Measurements from ENCODE around the gene SERPINH1. TPM values are rescaled to one million over a fixed set of nuclear protein-coding genes. Genes with fewer than 3 reads are reported as not detected.
"Not testable (repeated sequence)": the region's sequence is repeated elsewhere in the genome, so short reads cannot be mapped to it uniquely, and the experiment has no call there.

The SERPINH1 gene
- total RNA-seq, 1 donor from 2014 or later, result 279 TPM

DNA sequence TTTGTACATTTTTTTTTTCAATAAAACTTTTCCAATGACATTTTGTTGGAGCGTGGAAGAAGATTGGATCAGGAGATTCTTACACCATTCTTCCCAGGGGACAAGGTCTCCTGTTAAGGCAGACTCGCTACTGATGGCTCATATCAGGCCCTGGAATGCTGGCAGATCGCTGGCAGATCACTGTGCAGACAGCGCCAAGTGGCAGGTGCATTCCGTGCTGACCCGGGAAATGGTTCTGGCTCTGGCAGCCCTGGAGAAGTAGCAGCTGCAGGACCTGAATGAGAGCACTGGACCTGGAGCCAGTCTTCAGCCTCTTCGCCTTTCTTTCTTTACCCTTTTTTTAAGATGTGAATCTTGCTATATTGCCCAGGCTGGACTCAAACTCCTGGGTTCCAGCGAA lies 10.7 kb downstream of the SERPINH1 start:
- DNase-seq (ENCODE audit: low read depth in 2 of 2), result no peak

DNA sequence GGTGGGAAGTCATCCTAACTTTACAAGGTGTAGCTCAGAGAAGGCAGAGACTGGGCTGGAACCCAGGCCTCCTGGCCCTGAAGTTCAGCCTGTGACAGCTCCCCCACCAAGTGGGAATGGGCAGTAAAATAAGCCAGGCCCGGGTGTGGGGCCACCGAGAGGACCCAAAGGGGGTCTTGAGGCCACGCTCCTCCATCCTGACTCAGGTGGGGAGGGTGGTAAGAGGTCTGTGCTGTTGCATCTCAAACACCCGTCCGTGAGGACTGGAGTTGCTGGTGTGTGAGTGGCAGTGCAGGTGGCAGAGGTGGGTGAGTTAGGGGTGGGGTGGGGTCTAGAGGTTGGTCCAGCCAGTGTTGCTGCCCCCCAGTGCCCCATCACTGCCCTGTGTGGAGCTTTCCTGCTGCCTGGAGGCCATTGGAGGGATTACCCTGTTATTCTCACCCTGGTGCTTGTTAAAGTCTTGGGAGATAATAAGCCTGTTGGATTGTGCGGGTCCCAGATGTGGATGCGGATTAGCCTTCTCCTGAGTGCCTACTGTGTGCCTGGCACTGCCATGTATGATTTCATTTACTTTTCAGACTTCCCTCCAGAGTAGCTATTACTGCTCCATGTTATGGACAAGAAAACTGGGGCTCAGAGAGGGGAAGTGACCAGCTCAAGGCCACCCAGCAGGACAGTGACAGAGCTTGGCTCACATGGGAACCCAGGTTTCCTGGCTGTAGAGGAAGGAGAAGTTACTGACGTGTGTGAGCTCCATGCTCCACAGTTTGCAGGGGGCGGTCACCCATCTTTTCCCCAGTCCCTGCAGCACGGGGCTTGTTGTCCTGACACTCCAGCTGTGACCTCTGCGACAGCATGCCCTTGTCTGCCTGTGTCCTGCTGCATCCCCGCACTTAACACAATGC lies 12.9 kb downstream of the SERPINH1 start:
- DNase-seq (ENCODE audit: low read depth in 2 of 2), result no peak

DNA sequence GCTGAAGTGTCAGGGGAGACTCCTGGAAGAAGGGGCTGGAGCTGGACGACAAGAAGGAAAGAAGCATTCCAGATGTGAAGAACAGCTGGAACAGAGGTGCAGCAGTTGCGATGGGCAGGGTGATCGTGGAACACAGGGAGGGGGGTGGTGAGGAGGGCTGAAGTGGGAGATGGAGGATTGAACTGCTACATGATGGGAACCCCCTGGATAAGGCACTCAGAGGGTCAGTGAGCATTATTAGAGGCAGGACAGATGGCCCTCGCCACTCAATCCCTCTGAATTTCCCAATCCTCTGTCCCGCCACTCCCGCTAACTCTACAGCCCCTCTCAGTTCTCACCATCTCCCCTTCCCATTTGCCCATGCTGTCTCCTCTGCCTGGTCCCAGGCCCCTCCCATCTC lies 14.0 kb downstream of the SERPINH1 start:
- DNase-seq (ENCODE audit: low read depth in 2 of 2), result no peak

DNA sequence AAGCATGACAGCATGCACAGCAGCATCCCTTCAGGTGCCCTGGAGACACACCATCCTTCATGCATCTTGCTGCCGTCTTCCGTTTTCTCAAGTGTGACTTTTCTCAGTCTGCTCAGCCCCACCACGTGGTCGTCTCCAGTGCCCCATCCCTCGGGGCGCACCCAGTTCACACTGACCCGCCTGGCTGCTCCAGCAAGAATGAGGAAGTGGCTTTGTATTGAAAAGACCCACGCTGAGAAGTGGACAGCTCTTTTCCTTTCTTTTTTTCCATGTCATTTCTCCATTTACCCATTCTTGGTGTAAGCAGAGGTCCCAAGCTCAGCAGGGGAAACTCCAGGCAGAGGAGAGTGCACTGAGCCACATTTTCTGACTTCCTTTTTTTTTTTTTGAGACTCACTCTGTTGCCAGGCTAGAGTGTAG lies 14.5 kb downstream of the SERPINH1 start:
- no peak for DNase-seq (ENCODE audit: low read depth in 2 of 2)

DNA sequence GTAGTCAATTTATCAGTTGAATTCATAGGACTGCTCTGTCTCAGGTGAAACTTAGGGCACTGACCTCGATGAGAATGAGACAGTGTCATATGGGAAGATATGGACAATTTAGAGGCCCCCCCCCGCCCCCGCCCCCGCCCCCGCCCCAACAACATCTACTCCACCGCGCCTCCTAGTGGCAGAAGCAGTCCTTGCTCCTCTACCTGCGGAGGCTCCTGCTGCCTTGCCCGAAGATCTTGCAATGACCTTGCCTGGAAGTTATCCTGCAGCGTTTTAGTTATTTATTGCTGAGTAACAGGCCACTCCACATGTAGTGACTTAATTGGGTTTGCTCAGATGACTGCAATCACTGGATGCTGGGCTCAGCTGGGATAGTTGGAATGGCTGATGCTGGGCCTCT lies 15.2 kb downstream of the SERPINH1 start:
- DNase-seq (ENCODE audit: low read depth in 2 of 2), result peak in 1 of 2 donors; percentile 51

DNA sequence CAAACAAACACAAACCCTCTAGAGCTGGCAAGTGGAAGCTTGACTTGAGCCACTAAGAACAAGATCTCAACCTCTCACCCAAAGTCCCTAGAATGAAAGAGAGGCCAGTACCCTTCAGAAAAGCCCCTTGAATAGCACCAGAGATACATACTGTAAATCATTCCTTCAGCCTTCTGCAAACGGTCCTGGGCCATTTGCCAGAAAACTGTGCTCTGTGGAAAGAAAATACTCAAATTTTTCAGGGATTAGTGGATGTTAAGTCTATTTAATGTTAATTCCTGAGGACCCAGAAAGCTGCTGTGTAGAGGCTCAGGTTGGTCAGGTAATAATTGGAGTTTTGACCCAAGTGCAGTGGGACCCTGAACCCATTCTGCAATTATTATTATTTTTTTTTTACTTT lies 16.9 kb downstream of the SERPINH1 start:
- DNase-seq (ENCODE audit: low read depth in 2 of 2), result peak in 1 of 2 donors; percentile 53

DNA sequence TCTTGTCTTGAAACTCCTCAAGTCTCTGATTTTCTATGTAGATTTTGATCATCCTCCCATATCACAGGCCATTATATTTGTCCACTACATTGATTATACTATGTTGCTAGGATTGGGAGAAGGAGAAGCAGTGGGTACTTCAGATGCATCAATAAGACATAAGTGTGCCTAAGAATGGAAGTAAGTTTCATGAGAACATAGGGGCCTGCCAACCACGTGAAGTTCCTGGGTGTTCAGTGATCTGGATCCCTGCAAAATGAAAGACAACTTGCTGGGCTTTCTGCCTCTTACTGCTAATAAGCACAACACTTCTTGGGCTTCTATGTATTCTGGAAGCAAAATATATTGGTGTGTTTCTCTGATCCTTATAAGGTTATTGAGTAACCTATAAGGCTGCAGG lies 17.8 kb downstream of the SERPINH1 start:
- DNase-seq (ENCODE audit: low read depth in 2 of 2), result no peak

DNA sequence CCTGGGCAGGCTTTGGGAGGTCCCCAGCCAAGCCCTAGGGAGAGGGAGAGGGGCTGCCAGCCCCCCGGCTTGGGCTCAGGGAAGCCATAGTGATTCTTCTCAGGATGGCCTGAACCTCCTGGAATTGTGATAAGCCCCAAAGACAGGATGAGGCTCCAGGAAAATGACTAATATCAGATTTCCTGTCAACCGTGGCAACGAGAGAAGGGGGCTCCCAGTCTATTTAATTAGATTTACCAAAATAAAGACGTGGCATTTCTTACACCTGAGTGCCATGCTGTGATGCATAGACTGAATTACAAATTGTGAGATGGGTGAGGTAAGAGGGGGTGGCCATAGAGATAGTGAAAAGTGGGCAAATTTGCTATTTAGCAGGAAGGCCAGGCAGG lies 20.4 kb downstream of the SERPINH1 start:
- DNase-seq (ENCODE audit: low read depth in 2 of 2), result peak; percentile 82 to 90

DNA sequence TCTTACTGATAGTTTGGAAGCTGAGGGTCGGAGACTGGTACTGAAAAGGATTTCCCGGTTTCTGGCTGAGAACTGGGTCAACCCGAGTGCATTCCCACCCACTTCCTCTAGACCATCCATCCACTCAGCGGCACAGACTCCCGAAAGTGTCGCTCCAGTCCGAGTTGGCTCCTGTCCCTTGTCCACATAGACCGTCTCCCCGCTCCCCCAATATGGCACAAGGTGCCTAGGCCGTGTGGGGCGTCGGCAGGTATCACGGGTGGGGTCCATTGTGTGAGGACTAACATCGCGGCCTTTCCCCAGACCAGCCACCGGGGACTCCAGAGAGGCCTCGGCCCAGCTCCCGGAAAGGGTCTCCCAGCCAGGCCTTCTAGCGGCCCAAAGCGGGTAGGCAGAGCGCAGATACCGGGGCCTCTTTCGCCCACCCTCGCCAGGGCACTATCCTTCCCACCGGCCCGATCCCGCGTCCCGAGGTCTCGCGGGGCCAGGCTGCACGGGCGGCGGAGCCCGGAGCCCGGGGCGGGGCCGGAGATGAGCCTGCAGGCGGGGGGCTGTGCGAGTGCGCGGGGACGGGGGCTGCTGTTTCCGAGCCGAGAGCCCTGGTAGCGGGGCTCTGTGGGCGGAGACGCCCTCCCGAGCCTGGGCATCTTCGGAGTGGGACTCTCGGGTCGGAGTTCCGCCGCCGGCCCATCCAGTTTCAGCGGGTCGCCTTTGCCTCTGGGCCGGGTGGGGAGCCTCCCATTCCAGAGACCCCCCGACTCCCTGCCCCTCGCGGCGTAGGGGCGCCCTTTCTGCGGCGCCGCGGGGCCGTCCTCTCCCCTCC lies 21.1 kb downstream of the SERPINH1 start:
- peak; percentile 73 to 93 for DNase-seq (ENCODE audit: low read depth in 2 of 2)

DNA sequence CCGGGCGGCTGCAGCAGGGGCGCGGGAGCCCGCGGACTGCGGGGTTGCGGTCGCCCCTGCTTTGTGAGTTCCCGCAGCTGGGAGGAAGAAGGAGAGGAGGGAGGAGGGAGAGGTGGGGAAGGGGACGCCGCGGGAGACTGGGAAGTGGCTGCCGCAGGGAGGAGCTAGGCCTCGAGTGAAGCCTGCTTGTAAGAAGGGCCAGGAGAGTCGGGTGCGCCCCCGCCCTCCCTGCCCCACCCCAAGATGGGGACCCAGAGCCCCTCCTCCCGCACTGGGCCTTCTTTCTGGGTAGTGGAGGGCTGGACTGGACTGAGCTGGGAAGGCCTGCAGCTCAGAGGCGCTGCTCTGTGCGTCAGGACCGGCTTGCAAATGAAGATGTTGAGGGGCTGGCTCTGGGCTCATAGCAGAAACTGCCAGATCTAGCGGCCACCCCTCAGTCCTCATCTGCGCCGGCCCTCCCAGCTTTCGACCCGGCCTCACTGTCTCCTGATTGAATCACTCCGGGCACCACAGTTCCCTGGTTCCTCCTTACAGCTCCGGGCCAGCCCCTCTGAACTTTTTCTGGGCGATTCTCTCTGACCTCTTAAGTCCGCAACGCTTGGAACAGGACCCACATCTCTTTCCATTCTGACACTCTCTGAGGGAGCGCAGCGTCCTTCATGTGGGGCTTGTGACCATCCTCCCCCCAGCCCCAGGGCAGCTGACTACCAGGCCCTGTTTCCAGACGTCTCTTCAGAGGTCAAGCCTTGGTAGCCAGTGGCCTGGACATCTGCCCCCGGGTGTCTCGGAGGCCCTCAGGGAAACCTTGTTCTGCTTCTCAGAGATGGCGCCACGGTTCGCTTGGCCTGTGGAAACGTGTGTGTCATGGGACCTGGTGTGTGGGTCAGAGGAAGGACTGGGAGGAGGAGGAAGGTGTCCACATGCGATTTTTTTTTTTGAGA lies 21.9 kb downstream of the SERPINH1 start:
- peak; percentile 56 to 61 for DNase-seq (ENCODE audit: low read depth in 2 of 2)

DNA sequence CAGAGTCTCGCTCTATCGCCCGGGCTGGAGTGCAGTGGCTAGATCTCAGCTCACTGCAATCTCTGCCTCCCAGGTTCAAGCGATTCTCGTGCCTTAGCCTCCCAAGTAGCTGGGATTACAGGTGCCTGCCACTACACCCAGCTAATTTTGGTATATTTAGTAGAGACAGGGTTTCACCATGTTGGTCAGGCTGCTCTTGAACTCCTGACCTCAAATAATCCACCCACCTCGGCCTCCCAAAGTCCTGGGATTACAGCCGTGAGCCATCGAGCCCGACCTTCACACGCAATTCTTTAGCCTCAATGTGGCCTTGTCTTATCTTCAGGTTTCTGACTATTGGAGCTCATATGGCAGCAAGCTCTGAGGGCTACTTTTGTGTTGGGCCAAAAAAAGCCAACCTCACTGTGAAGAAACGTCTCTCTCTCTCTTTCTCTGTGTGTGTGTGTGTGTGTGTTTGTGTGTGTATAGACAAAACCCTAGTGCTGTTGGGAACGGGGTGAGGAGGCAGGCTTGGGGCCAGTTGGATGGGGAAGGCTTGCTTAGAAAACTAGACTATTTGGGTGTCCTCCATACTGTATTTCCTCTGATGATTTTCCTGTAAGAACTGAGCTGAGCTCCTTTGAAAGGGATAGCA lies 22.7 kb downstream of the SERPINH1 start:
- not testable (repeated sequence) for DNase-seq (ENCODE audit: low read depth in 2 of 2)

DNA sequence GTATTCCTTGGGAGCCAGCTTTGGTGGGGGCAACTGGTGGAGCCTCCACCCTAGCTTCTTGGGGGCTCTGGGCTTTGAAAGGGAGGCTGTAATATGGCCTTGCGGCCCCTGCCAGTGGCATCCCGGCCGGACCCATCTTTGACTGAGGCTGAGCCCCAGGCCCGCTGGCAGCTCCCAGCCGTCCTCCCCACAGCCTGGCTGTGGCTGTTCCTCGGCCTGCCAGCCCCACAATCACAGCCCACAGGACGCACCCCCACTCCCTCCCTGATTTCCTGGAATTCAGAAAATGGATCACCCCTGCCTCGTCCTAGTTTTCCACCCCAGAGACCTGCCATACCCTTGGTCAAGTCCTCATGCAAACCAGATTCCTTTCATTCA lies 23.2 kb downstream of the SERPINH1 start:
- DNase-seq (ENCODE audit: low read depth in 2 of 2), result no peak

DNA sequence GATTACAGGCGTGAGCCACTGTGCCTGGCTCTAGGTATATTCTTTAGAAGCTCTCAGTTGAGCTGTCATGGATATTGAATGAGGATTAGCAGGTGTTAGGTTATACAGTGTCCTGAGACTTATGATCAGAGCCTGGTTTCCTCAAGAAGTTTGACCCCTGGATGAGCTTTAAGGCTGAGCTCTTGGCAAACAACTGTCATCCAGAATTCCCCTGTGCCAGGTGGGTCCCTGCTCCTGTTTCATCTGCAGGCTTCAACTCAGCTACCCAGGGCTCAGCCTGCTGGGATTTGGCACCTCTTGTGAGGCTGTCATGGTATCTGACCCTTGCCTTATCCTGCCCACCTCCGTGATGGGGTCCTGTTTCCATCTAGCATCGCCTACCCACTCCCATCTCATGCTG lies 24.3 kb downstream of the SERPINH1 start:
- no peak for DNase-seq (ENCODE audit: low read depth in 2 of 2)

DNA sequence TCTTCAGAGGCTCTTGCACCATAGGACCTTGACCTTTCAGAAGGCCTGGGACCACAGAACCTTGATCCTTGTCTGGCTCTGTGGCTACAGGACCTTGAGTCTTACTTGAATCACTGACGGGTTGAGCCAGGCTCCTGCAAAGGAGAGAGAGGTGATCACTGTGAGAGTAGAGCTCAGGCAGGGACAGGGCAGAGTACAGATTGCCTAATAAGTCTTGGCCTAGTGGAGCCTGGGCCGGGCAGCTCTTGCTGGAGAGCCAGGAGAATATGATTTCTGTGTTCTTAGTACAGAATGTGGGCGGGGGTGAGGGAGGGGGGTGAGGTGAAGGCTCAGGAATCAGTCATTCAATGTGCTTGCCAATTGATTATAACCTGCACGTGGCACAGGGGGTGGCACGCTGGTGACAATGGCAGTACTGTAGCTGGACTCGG lies 26.0 kb downstream of the SERPINH1 start:
- DNase-seq (ENCODE audit: low read depth in 2 of 2), result no peak

DNA sequence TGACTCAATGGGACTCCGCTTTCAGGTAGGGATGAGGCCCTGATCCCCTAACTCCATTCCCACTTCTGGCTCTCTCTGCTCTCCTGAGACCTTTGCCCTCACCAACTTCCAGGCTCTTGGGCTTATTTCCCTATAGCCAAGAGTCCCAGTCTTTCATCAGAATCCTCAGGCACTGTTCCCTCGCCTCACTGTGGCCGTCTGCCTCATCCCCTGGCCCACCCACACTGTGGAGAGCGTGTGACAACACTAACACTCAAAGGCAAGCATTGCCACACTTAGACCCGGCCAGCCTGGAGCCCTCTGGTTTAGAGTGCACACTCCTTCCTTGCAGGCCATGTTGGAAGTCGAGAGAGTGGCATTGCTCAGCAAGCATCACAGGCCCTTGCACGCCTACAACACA lies 27.0 kb downstream of the SERPINH1 start:
- DNase-seq (ENCODE audit: low read depth in 2 of 2), result no peak

DNA sequence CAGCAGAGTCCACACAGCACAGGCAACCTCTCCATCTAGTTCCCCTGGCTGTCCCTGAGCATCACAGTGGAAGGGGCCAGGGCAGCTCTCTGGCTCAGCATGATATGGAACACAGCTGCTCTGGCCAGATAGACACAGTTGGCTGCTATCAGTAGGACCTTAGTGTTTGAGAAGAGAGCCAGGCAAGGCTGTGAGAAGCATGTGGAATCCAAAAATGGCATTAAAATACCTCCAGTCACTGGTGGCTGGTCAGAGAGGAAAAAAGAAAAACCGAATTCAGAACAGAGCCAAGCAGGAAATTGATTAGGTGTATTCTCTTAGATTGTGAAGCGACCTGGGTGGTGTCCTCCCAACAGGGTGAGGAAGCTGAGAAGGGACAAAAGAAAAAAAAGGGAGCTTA lies 27.9 kb downstream of the SERPINH1 start:
- DNase-seq (ENCODE audit: low read depth in 2 of 2), result no peak

DNA sequence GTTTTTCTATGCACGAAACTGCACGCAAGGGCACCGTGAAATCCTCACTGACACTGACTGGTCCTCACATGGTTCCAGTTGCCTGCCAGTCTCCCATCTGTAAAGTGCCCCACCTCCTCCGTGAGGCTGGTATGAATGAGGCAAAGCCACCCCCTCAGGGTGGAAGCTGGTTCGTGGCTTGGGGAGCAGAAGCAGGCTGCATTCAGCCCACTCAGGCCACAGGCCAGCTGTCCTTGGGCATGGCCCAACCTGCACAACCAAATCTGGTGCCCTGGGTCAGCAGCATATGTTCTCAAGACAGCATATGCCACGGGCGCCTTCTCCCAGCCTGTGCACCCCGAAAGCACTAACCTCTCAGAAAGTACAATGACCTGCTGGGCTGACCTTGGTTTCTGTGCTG lies 29.3 kb downstream of the SERPINH1 start:
- DNase-seq (ENCODE audit: low read depth in 2 of 2), result no peak

DNA sequence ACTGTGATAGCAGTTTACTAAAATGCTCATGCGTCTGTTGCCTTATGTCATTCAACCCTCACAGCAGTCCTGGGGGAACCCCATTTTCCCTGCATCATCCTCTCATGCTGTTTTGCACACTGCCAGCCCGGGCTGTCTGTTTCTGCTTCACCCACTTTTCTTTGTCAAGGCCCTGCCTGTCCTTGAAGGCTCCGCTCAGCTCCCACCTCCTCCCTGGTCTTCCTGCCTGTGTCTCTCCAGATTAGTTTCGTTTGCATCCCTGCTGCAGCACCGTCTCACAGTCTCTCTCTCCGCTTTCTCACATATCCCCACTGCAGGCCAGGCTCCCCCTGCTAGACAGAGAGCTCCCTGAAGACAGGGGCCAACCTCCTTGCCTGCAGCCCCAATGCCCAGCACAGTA lies 29.9 kb downstream of the SERPINH1 start:
- DNase-seq (ENCODE audit: low read depth in 2 of 2), result no peak

DNA sequence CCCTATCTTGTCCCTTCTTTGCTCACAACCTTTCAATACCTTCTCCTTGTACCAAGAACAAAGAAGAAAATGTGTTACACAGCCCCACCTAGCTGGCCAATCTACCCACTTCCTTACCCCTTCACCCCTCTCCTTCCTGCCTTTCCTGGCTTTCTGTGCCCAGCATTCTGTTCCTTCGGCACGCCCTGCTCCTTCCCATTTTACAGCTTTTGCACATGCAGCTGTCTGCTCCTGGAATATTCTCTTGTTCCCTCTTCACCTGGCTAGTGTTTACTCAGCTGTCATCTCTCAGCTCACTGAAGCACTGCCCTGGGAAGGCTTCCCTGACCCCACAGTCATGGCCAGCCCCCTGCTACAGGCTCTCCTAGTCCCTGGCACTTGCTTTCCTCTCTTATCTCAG lies 30.7 kb downstream of the SERPINH1 start:
- DNase-seq (ENCODE audit: low read depth in 2 of 2), result no peak

DNA sequence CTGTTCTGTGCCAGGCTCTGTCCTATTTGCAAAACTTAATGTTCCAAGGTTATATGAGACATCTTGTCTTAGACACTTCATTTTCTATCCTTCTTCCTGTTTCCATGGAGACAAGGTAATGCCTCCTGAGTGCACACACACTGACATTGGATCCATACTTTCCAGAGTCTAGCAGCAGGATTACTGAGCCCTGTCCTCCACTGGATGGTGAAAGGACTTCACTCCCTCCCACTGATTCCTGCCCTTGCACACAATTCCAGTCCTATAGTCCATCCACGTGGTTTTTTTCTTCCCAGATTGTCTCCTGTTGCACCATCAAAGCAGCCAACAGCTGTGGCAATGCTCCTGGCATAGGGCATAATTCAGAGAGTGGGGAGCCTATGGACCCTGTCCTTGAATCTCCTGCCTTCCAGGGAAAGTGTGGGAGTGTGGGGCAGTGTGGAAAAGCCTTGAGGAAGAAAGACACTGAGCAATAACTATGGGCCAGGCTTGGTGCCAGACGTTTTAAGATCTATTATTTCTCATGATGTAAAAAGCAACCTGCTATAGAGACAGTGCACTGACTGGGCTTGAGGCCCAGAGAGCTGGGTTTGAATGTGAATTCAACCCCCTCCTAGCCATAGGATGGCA lies 31.3 kb downstream of the SERPINH1 start:
- no peak for DNase-seq (ENCODE audit: low read depth in 2 of 2)

DNA sequence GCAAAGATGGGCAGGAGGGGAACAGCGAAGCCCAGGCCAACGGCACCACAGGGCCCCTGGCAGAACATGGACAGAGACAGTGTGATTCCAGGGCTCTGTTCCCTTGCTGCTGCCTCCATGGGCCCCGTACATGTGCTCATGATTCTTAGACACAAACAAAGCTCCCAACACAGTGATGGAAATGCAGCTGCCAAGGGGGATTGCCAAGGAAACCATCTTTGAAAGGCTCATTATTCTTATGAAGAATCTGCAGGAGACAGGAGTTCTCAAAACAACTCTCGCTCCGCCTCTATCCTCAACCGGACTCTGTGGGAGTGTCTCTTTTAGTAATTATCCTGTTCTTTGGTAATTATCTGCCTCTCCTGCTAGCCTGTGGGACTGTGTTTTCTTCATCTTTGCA lies 32.2 kb downstream of the SERPINH1 start:
- DNase-seq (ENCODE audit: low read depth in 2 of 2), result no peak
